KMS-11 (cell line): ENCODE results near the gene PTPRU.

Source experiments
- H2AFZ ChIP-seq: fragments of 200-600 bp; sonication (generic); 2 replicates; pipeline ENCODE4 v1.6.1; 2016; ENCODE audit warnings: antibody characterized with exemption, mixed run types, low read depth
- H3K27ac ChIP-seq: fragments of 200-600 bp; sonication (generic); 2 replicates; pipeline ENCODE4 v1.6.1; 2016; ENCODE audit warnings: mild to moderate bottlenecking, mixed run types
- H3K27me3 ChIP-seq: fragments of 200-600 bp; sonication (generic); 2 replicates; pipeline ENCODE4 v1.6.1; 2017; ENCODE audit warnings: mild to moderate bottlenecking, low read depth, mixed run types, moderate library complexity; ENCODE audit not compliant: insufficient read depth
- H3K36me3 ChIP-seq: fragments of 200-600 bp; sonication (generic); 2 replicates; pipeline ENCODE4 v1.6.1; 2017; ENCODE audit warnings: mild to moderate bottlenecking, mixed run types; ENCODE audit not compliant: insufficient read depth
- H3K4me1 ChIP-seq: fragments of 200-600 bp; sonication (generic); 2 replicates; pipeline ENCODE4 v1.6.1; 2016; ENCODE audit warnings: mild to moderate bottlenecking, low read depth, mixed run types; ENCODE audit not compliant: poor library complexity, severe bottlenecking
- H3K4me2 ChIP-seq: fragments of 200-600 bp; sonication (generic); 2 replicates; pipeline ENCODE4 v1.7.0; 2016; ENCODE audit warnings: mild to moderate bottlenecking, mixed run types
- H3K4me3 ChIP-seq: fragments of 200-600 bp; sonication (generic); IDR thresholded peaks from 2 replicates; pipeline ENCODE4 v1.6.1; 2017; ENCODE audit warnings: low read depth, low read length, mixed read lengths; ENCODE audit not compliant: insufficient read depth
- H3K79me2 ChIP-seq: fragments of 200-600 bp; sonication (generic); 2 replicates; pipeline ENCODE4 v1.6.1; 2016; ENCODE audit warnings: low read depth, mixed run types; ENCODE audit not compliant: insufficient read depth
- H3K9ac ChIP-seq: fragments of 200-600 bp; sonication (generic); 2 replicates; pipeline ENCODE4 v1.6.1; 2016; ENCODE audit warnings: mild to moderate bottlenecking, mixed run types
- H4K20me1 ChIP-seq: fragments of 200-600 bp; sonication (generic); 2 replicates; pipeline ENCODE4 v1.6.1; 2016; ENCODE audit warnings: mild to moderate bottlenecking, mixed run types; ENCODE audit not compliant: insufficient read depth
- CTCF ChIP-seq: fragments of 200-600 bp; sonication (generic); conservative IDR thresholded peaks from 2 replicates; pipeline ENCODE4 v1.6.1; 2017; ENCODE audit warnings: low read depth, mild to moderate bottlenecking, antibody characterized with exemption, low read length, moderate library complexity, mixed read lengths

Gene PTPRU

DNA sequence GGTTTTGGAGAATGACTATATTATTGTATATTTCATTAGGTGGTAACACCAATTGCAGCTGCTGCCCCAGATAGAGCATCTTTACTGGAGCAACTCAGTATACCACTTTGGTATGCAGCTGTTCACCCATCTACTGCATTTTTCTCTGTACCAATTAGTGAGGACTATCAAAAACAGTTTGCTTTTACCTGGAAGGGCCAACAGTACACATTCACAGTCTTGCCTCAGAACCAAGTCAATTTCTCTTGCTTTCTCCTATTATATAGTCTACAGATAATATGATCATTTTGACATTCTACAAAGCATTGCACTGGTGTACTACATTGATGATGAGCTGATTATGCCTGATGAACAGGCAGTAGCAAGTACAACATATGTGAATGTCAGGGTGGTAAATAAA, 99.3 kb downstream of the PTPRU start:
- no peak for TF ChIP-seq CTCF
- no peaks in the 10 kb centered on the region for H3K79me2 ChIP-seq
- no peak overlapping the region for H3K4me3 ChIP-seq
- no peaks in the 10 kb centered on the region for H3K4me1 ChIP-seq
- no peak overlapping the region for H3K27ac ChIP-seq
- no peak overlapping the region for H3K4me2 ChIP-seq
- no peaks in the 10 kb centered on the region for H4K20me1 ChIP-seq
- peaks cover 38% of the 10 kb centered on the region for H3K27me3 ChIP-seq
- no peak overlapping the region for H2AFZ ChIP-seq
- no peaks in the 10 kb centered on the region for H3K36me3 ChIP-seq
- no peak overlapping the region for H3K9ac ChIP-seq

DNA sequence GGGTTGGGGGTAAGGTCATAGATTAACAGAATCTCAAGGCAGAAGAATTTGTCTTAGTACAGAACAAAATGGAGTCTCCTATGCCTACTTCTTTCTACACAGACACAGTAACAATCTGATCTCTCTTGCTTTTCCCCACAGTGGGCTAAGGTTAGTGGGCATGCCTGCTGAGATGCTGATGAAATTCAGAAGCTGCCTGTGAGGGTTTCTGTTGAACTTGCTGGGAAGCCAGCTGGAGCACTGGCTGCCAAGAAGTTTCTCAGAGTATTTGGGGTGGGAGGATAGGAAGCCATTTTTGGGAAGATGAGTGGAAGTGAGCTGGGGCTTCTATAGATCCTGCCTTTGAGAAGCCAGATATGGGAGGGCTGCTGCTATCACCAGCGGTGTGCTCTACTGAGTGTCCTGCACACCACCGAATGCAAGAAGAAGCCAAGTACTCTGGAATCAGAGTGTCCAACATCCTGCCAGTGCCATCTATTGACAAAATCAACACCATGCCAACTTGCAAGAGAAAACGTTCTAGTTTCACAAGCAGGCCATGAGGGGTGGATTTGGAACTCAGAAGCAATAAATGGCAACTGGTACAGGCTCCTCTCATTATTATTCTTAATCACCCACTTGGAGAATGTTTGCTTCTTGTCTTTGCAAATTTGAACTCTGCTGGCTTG, 102.7 kb downstream of the PTPRU start:
- no peak overlapping the region for H2AFZ ChIP-seq
- no peak overlapping the region for H3K27ac ChIP-seq
- peaks cover 46% of the 10 kb centered on the region for H3K27me3 ChIP-seq
- H3K4me1 ChIP-seq = no peaks in the 10 kb centered on the region
- H3K9ac ChIP-seq = no peak overlapping the region
- no peaks in the 10 kb centered on the region for H3K36me3 ChIP-seq
- H3K79me2 ChIP-seq = no peaks in the 10 kb centered on the region
- no peak for TF ChIP-seq CTCF
- H3K4me3 ChIP-seq = no peak overlapping the region
- no peak overlapping the region for H3K4me2 ChIP-seq
- no peaks in the 10 kb centered on the region for H4K20me1 ChIP-seq

GRCh38 chr1:29341936-29342335, 105.6 kb downstream of the PTPRU start:
- peak; percentile 10; the same call in 1 of the 2 replicates for TF ChIP-seq CTCF
- Histone ChIP-seq H2AFZ (no peak overlapping the region), H3K4me2 (no peak overlapping the region), H4K20me1 (no peaks in the 10 kb centered on the region), H3K4me3 (no peak overlapping the region), H3K27ac (no peak overlapping the region), H3K9ac (no peak overlapping the region), H3K4me1 (no peaks in the 10 kb centered on the region), H3K27me3 (peaks cover 37% of the 10 kb centered on the region), H3K36me3 (no peaks in the 10 kb centered on the region), H3K79me2 (no peaks in the 10 kb centered on the region)

GRCh38 chr1:29342351-29342750, 106.0 kb downstream of the PTPRU start:
- Histone ChIP-seq H4K20me1 (no peaks in the 10 kb centered on the region), H3K27ac (no peak overlapping the region), H3K4me2 (no peak overlapping the region), H2AFZ (no peak overlapping the region), H3K4me1 (no peaks in the 10 kb centered on the region), H3K27me3 (peaks cover 41% of the 10 kb centered on the region), H3K4me3 (no peak overlapping the region), H3K36me3 (no peaks in the 10 kb centered on the region), H3K9ac (no peak overlapping the region), H3K79me2 (no peaks in the 10 kb centered on the region)
- no peak for TF ChIP-seq CTCF
